GM23248 (cell line): ENCODE results near the gene MAPK11.

ENCODE experiments used
- EZH2 ChIP-seq: fragments of 200-600 bp; sonication (generic); IDR thresholded peaks from 2 replicates; pipeline ENCODE4 v1.6.1; 2018; ENCODE audit warnings: antibody characterized with exemption, mild to moderate bottlenecking; ENCODE audit not compliant: insufficient read depth, poor library complexity, severe bottlenecking
- EZH2phosphoT487 ChIP-seq: fragments of 200-600 bp; sonication (generic); IDR thresholded peaks from 2 replicates; pipeline ENCODE4 v1.6.1; 2018; ENCODE audit warnings: antibody characterized with exemption, moderate library complexity, mild to moderate bottlenecking, low read depth; ENCODE audit not compliant: insufficient read depth

GRCh38 chr22:50275181-50276055 is 5.2 kb upstream of the MAPK11 start:
- no peak for TF ChIP-seq EZH2phosphoT487
- no peak for TF ChIP-seq EZH2
